Measurements from ENCODE around the gene CEL.

DNA sequence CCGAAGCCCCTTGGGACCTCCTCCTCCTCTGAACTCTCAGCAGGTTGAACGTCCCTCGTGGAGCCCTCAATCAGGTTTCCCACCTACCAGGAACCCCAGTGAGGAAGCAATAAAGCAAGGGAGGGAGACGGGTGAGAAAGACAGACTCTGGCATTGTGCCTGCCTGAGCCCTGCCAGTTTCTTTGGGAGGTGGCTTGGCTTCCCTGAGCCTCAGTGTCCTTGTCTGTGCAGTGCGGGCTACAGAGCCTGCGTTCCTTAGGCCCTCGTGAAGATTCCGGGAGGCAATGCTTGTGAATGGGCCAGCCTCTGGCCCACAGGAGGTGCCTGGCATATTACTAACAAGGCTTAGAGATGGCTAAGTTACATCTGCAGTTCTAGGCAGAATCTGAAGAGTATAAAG, 19.1 kb upstream of the CEL start:
- TF ChIP-seq, protein P1, sequence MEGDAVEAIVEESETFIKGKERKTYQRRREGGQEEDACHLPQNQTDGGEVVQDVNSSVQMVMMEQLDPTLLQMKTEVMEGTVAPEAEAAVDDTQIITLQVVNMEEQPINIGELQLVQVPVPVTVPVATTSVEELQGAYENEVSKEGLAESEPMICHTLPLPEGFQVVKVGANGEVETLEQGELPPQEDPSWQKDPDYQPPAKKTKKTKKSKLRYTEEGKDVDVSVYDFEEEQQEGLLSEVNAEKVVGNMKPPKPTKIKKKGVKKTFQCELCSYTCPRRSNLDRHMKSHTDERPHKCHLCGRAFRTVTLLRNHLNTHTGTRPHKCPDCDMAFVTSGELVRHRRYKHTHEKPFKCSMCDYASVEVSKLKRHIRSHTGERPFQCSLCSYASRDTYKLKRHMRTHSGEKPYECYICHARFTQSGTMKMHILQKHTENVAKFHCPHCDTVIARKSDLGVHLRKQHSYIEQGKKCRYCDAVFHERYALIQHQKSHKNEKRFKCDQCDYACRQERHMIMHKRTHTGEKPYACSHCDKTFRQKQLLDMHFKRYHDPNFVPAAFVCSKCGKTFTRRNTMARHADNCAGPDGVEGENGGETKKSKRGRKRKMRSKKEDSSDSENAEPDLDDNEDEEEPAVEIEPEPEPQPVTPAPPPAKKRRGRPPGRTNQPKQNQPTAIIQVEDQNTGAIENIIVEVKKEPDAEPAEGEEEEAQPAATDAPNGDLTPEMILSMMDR (IDR thresholded peaks at IDR 0.05 in 2 of 3, conservative IDR thresholded peaks at IDR 0.05 in 1 of 3; ENCODE audit: borderline replicate concordance in 1 of 3, insufficient read depth in 1 of 3, low read depth in 2 of 3, low read length in 2 of 3) = no peak
- TF ChIP-seq SRF (IDR thresholded peaks at IDR 0.05; ENCODE audit: low read depth) (no peak), EZH2 (IDR thresholded peaks at IDR 0.05) (no peak), SP1 (IDR thresholded peaks at IDR 0.05; ENCODE audit: low read depth) (no peak), POLR2A (IDR thresholded peaks at IDR 0.05; ENCODE audit: borderline replicate concordance, extremely low read depth, insufficient read depth, insufficient read length) (no peak), YY1 (IDR thresholded peaks at IDR 0.05; ENCODE audit: extremely low read depth, insufficient replicate concordance, low read depth, low read length) (no peak), EZH2phosphoT487 (IDR thresholded peaks at IDR 0.05; ENCODE audit: borderline replicate concordance) (no peak), CBX3 (IDR thresholded peaks at IDR 0.05; ENCODE audit: low read depth) (no peak), POLR2AphosphoS5 (IDR thresholded peaks at IDR 0.05; ENCODE audit: low read depth, low read length) (no peak)
- TF ChIP-seq, protein P2, sequence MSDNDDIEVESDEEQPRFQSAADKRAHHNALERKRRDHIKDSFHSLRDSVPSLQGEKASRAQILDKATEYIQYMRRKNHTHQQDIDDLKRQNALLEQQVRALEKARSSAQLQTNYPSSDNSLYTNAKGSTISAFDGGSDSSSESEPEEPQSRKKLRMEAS (IDR thresholded peaks at IDR 0.05) = no peak
- TF ChIP-seq, protein P3, sequence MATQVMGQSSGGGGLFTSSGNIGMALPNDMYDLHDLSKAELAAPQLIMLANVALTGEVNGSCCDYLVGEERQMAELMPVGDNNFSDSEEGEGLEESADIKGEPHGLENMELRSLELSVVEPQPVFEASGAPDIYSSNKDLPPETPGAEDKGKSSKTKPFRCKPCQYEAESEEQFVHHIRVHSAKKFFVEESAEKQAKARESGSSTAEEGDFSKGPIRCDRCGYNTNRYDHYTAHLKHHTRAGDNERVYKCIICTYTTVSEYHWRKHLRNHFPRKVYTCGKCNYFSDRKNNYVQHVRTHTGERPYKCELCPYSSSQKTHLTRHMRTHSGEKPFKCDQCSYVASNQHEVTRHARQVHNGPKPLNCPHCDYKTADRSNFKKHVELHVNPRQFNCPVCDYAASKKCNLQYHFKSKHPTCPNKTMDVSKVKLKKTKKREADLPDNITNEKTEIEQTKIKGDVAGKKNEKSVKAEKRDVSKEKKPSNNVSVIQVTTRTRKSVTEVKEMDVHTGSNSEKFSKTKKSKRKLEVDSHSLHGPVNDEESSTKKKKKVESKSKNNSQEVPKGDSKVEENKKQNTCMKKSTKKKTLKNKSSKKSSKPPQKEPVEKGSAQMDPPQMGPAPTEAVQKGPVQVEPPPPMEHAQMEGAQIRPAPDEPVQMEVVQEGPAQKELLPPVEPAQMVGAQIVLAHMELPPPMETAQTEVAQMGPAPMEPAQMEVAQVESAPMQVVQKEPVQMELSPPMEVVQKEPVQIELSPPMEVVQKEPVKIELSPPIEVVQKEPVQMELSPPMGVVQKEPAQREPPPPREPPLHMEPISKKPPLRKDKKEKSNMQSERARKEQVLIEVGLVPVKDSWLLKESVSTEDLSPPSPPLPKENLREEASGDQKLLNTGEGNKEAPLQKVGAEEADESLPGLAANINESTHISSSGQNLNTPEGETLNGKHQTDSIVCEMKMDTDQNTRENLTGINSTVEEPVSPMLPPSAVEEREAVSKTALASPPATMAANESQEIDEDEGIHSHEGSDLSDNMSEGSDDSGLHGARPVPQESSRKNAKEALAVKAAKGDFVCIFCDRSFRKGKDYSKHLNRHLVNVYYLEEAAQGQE (IDR thresholded peaks at IDR 0.05; ENCODE audit: low read depth) = no peak
- TF ChIP-seq, protein P4, sequence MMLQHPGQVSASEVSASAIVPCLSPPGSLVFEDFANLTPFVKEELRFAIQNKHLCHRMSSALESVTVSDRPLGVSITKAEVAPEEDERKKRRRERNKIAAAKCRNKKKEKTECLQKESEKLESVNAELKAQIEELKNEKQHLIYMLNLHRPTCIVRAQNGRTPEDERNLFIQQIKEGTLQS (IDR thresholded peaks at IDR 0.05) = no peak
